HepG2 (cell line): Measurements from ENCODE around the gene OFD1.

ENCODE experiments used
- CTCF ChIP-seq: sonication (generic); formaldehyde crosslinking; IDR thresholded peaks from 2 replicates; pipeline ENCODE4 v1.5.0; 2020; ENCODE audit warnings: mild to moderate bottlenecking, missing genetic modification reagents, moderate library complexity
- IKZF1 ChIP-seq: fragments of 450-650 bp; IDR thresholded peaks from 2 replicates; pipeline ENCODE4 v1.7.1; 2016
- NFKBIZ ChIP-seq: IDR thresholded peaks from 2 replicates; pipeline ENCODE4 v1.6.1; 2018; ENCODE audit warnings: missing genetic modification reagents, missing compliant biosample characterization
- POLR2AphosphoS5 ChIP-seq: IDR thresholded peaks from 2 replicates; pipeline ENCODE4 v1.6.1; 2012; ENCODE audit warnings: low read depth, low read length
- SALL2 ChIP-seq: sonication (generic); formaldehyde crosslinking; IDR thresholded peaks from 2 replicates; pipeline ENCODE4 v1.8.1; 2023; ENCODE audit warnings: mild to moderate bottlenecking, missing genetic modification reagents, inconsistent platforms
- TBP ChIP-seq: sonication (generic); formaldehyde crosslinking; IDR thresholded peaks from 2 replicates; pipeline ENCODE4 v1.5.0; 2020; ENCODE audit warnings: missing genetic modification reagents
- USF2 ChIP-seq, 2 experiments: sonication (generic) in 1 of 2; formaldehyde crosslinking in 1 of 2; IDR thresholded peaks; 2 replicates each; pipeline versions ENCODE4 v1.5.1 to v1.6.1; 2011 to 2020; ENCODE audit warnings: borderline replicate concordance in 1 of 2, low read depth in 1 of 2, low read length in 1 of 2, mild to moderate bottlenecking in 1 of 2, missing genetic modification reagents in 1 of 2, moderate library complexity in 1 of 2

- TF ChIP-seq USF2 (IDR thresholded peaks at IDR 0.05; ENCODE audit: low read depth, low read length): no peak
- TF ChIP-seq USF2 (CRISPR knock-in tag; IDR thresholded peaks at IDR 0.05; ENCODE audit: borderline replicate concordance): no peak
- TF ChIP-seq CTCF: no peak
- no peak for TF ChIP-seq IKZF1
- no peak for TF ChIP-seq POLR2AphosphoS5
- TF ChIP-seq SALL2 (CRISPR knock-in tag): no peak
- TF ChIP-seq NFKBIZ (CRISPR knock-in tag): no peak
- TF ChIP-seq TBP: no peak
Measured at GRCh38 chrX:13693341-13693961, 41.1 kb upstream of the OFD1 start.
